GM21447 (cell line): ENCODE data around the gene GLTPD2.

Source experiments
- ATAC-seq: cut with Tn5 transposase; IDR thresholded peaks from one replicate; pipeline ENCODE4 v1.9.1; 2021; ENCODE audit not compliant: unreplicated experiment

GLTPD2 gene

GRCh38 chr17:4769628-4770027 is 19.1 kb upstream of the GLTPD2 start:
- no peak for ATAC-seq

GRCh38 chr17:4771519-4772234 is 17.1 kb upstream of the GLTPD2 start, which contains the start of gene TM4SF5:
TSS of gene TM4SF5 (plus strand) at chr17:4771886. CDS start at chr17:4771923, 37 bp downstream.
- no peak for ATAC-seq

- no peak for ATAC-seq
Measured at GRCh38 chr17:4772235-4772613, 16.5 kb upstream of the GLTPD2 start.

GRCh38 chr17:4777969-4778760 is 10.6 kb upstream of the GLTPD2 start:
- ATAC-seq = no peak

- ATAC-seq = no peak
Measured at GRCh38 chr17:4780325-4780955, 8.3 kb upstream of the GLTPD2 start.

- ATAC-seq = no peak
Measured at GRCh38 chr17:4782652-4783051, 6.1 kb upstream of the GLTPD2 start.

GRCh38 chr17:4785311-4786105 is 3.3 kb upstream of the GLTPD2 start:
- no peak for ATAC-seq

GRCh38 chr17:4786106-4786511 is 2.7 kb upstream of the GLTPD2 start, which contains the start of gene VMO1:
TSS of gene VMO1 (minus strand) at chr17:4786364. CDS start at chr17:4786352, 12 bp downstream.
- ATAC-seq = no peak

GRCh38 chr17:4786516-4786915 is 2.2 kb upstream of the GLTPD2 start:
- ATAC-seq = no peak

GRCh38 chr17:4788159-4788806 is 481 bp upstream of the GLTPD2 start:
- ATAC-seq = no peak

GRCh38 chr17:4789701-4789950 is 862 bp downstream of the GLTPD2 start:
- no peak for ATAC-seq

- ATAC-seq = peak; percentile 83
Measured at GRCh38 chr17:4789951-4790704, 1.4 kb downstream of the GLTPD2 start.

GRCh38 chr17:4790705-4791088 is 1.9 kb downstream of the GLTPD2 start:
- ATAC-seq = no peak

GRCh38 chr17:4795168-4795567 is 6.4 kb downstream of the GLTPD2 start:
- no peak for ATAC-seq

GRCh38 chr17:4796552-4796920 is 7.8 kb downstream of the GLTPD2 start:
- no peak for ATAC-seq

GRCh38 chr17:4800462-4801196 is 11.9 kb downstream of the GLTPD2 start:
- no peak for ATAC-seq

- no peak for ATAC-seq
Measured at GRCh38 chr17:4802228-4802627, 13.5 kb downstream of the GLTPD2 start, which contains the start of gene C17orf114. TSS of gene C17orf114 (minus strand) at chr17:4802328.

- peak; percentile 9 for ATAC-seq
Measured at GRCh38 chr17:4806456-4806776, 17.7 kb downstream of the GLTPD2 start.

GRCh38 chr17:4806777-4807604 is 18.2 kb downstream of the GLTPD2 start, which contains the start of gene PLD2:
TSS of gene PLD2 (plus strand) at chr17:4807152. CDS start at chr17:4807773, 621 bp downstream.
- peak; percentile 85 for ATAC-seq
